Tibial nerve (tissue), 3 donors: ENCODE results near the gene HIVEP2.

Experiments
- CTCF ChIP-seq, 5 experiments: fragments of 200-600 bp in 3 of 5; fragments of 450-650 bp in 2 of 5; sonication (generic) in 3 of 5; IDR thresholded peaks; one replicate each; pipeline ENCODE4 v1.5.1; 2016 to 2019; ENCODE audit warnings: antibody characterized with exemption in 5 of 5, mild to moderate bottlenecking in 3 of 5, moderate library complexity in 2 of 5
- POLR2A ChIP-seq, 2 donors: fragments of 450-650 bp; IDR thresholded peaks; one replicate each; pipeline ENCODE4 v1.6.1; 2017; ENCODE audit warnings: antibody characterized with exemption in 2 of 2, mild to moderate bottlenecking in 2 of 2, moderate library complexity in 2 of 2

- TF ChIP-seq CTCF (IDR thresholded peaks at IDR 0.05) (no peak), POLR2A (IDR thresholded peaks at IDR 0.05) (no peak)
Measured at GRCh38 chr6:142934106-142934505, 10.9 kb downstream of the HIVEP2 start.
